Keratinocyte (primary cell): ENCODE measurements around the gene ARL4D. TPM values are rescaled to one million over a fixed set of nuclear protein-coding genes. Genes with fewer than 3 reads are reported as not detected.

Experiments used
- DNase-seq: peaks from one replicate; pipeline ENCODE4 v3.0.0-alpha.2; 2011; ENCODE audit warnings: low read depth, missing footprints, low spot score
- FAIRE-seq: peaks from 2 replicates; lab custom pipeline; 2011; peaks lifted over from hg19 to GRCh38; lab: Jason Lieb, UNC
- H2AFZ ChIP-seq: 2 replicates; pipeline ENCODE4 v1.6.0; 2012; ENCODE audit warnings: low read length, control low read depth, inconsistent platforms; ENCODE audit not compliant: control insufficient read depth
- H3K27ac ChIP-seq: 2 replicates; pipeline ENCODE4 v1.5.1; 2011; ENCODE audit warnings: low read length; ENCODE audit not compliant: control insufficient read depth, insufficient read depth
- H3K27me3 ChIP-seq: 3 replicates; pipeline ENCODE4 v1.6.0; 2011; ENCODE audit warnings: low read length; ENCODE audit not compliant: control insufficient read depth, insufficient read depth; ENCODE audit errors: extremely low read depth
- H3K36me3 ChIP-seq, 2 experiments: 2 replicates in 1 of 2; 3 replicates in 1 of 2; pipeline ENCODE4 v1.5.1; 2011; ENCODE audit warnings: low read length in 2 of 2, mild to moderate bottlenecking in 1 of 2; ENCODE audit not compliant: control insufficient read depth in 2 of 2, insufficient read depth in 2 of 2; ENCODE audit errors: extremely low read depth in 1 of 2
- H3K4me1 ChIP-seq: 3 replicates; pipeline ENCODE4 v1.5.1; 2011; ENCODE audit warnings: low read length; ENCODE audit not compliant: control insufficient read depth, insufficient read depth; ENCODE audit errors: extremely low read depth
- H3K4me2 ChIP-seq: 3 replicates; pipeline ENCODE4 v1.6.0; 2011; ENCODE audit warnings: low read depth, low read length; ENCODE audit not compliant: control insufficient read depth, insufficient read depth; ENCODE audit errors: extremely low read depth
- H3K4me3 ChIP-seq, 3 experiments: fragments of 200-600 bp in 1 of 3; sonication (generic) in 1 of 3; 2 replicates in 2 of 3; 3 replicates in 1 of 3; pipeline ENCODE4 v1.5.1; 2011 to 2016; ENCODE audit warnings: low read length in 3 of 3, mild to moderate bottlenecking in 3 of 3, control low read depth in 2 of 3, inconsistent platforms in 1 of 3, low read depth in 1 of 3, mixed read lengths in 1 of 3, mixed run types in 1 of 3, moderate library complexity in 1 of 3; ENCODE audit not compliant: control insufficient read depth in 2 of 3, insufficient read depth in 2 of 3; ENCODE audit errors: extremely low read depth in 1 of 3
- H3K79me2 ChIP-seq: 2 replicates; pipeline ENCODE4 v1.6.0; 2012; ENCODE audit warnings: low read length; ENCODE audit not compliant: control insufficient read depth, insufficient read depth
- H3K9ac ChIP-seq: 3 replicates; pipeline ENCODE4 v1.6.0; 2011; ENCODE audit warnings: low read length; ENCODE audit not compliant: control insufficient read depth, insufficient read depth; ENCODE audit errors: extremely low read depth
- H3K9me1 ChIP-seq: 3 replicates; pipeline ENCODE4 v1.6.0; 2011; ENCODE audit warnings: low read length; ENCODE audit not compliant: control insufficient read depth, insufficient read depth; ENCODE audit errors: extremely low read depth
- H3K9me3 ChIP-seq: 2 replicates; pipeline ENCODE4 v1.5.1; 2012; ENCODE audit warnings: low read depth, low read length; ENCODE audit not compliant: control insufficient read depth
- H4K20me1 ChIP-seq: 3 replicates; pipeline ENCODE4 v1.6.0; 2011; ENCODE audit warnings: low read length; ENCODE audit not compliant: control insufficient read depth, insufficient read depth; ENCODE audit errors: extremely low read depth
- EZH2 ChIP-seq: IDR thresholded peaks from one replicate; pipeline ENCODE4 v1.6.1; 2012; ENCODE audit warnings: inconsistent platforms, mild to moderate bottlenecking, low read length, moderate library complexity
- dilution Hi-C: fragments of 300-500 bp; cut with MboI; formaldehyde crosslinking; loops from one replicate; pipeline ENCODE4 v1.7.0; 2020; ENCODE audit warnings: low sequenced_read_pairs; ENCODE audit not compliant: extremely low pct_ligation_motif_present
- polyA plus RNA-seq, 5 experiments: library from polyadenylated mRNA; depleted of rRNA in 3 of 5; stranded (reverse) in 3 of 5; stranded (forward) in 1 of 5; unstranded in 1 of 5; fragments of >200 nt; gene quantifications; 1 replicate in 1 of 5; 2 replicates in 3 of 5; 3 replicates in 1 of 5; pipeline versions ENCODE4 v1.2.1 to v1.2.3, GENCODE V29; 2011 to 2012; ENCODE audit warnings: missing spikeins in 2 of 5, low read depth in 1 of 5, low replicate concordance in 1 of 5
- TF ChIP-seq, protein P1 (sequence below), 3 experiments: IDR thresholded peaks in 1 of 3; conservative IDR thresholded peaks in 1 of 3; optimal IDR thresholded peaks in 1 of 3; 2 replicates in 2 of 3; 3 replicates in 1 of 3; pipeline versions ENCODE3 to v1.5.1; 2011; ENCODE audit warnings: low read length in 3 of 3, mild to moderate bottlenecking in 3 of 3, moderate library complexity in 2 of 3, control low read depth in 1 of 3, inconsistent platforms in 1 of 3; ENCODE audit not compliant: insufficient read depth in 2 of 3; ENCODE audit errors: extremely low read depth in 1 of 3

ARL4D gene
- polyA plus RNA-seq, 1 donor (not counting 4 experiments of a cell fraction or from before 2014, with no cell fraction given) = 36.5 TPM

DNA sequence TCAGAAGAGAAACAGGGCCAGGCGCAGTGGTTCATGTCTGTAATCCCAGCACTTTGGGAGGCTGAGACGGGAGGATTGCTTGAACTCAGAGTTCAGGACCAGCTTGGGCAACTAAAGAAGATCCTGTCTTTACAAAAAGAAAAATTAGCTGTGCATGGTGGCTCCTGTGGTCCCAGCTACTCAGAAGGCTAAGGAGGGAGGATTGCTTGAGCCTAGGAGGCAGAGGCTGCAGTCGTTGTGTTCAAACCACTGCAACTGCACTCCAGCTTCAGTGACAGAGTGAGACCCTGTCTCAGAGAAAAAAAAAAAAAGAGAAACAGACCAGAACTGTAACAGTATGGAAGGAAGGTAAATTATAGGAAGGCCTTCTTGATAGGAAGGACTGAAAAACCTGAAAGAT is 10.3 kb downstream of the ARL4D start:
- H3K4me1 ChIP-seq = peaks cover 24% of the 10 kb centered on the region
- H4K20me1 ChIP-seq = no peaks in the 10 kb centered on the region
- no peaks in the 10 kb centered on the region for H3K9me3 ChIP-seq
- FAIRE-seq = no peak
- dilution Hi-C loops = no loop called here
- no peak for DNase-seq
- peaks cover 0 to 3% of the 10 kb centered on the region in 2 experiments for H3K36me3 ChIP-seq
- H3K27me3 ChIP-seq = no peaks in the 10 kb centered on the region
- no peak overlapping the region for H3K27ac ChIP-seq
- H3K4me3 ChIP-seq = no peak overlapping the region
- H3K79me2 ChIP-seq = no peaks in the 10 kb centered on the region
- H2AFZ ChIP-seq = no peak overlapping the region
- H3K4me2 ChIP-seq = no peak overlapping the region
- no peak overlapping the region for H3K9ac ChIP-seq
- TF ChIP-seq, protein P1, sequence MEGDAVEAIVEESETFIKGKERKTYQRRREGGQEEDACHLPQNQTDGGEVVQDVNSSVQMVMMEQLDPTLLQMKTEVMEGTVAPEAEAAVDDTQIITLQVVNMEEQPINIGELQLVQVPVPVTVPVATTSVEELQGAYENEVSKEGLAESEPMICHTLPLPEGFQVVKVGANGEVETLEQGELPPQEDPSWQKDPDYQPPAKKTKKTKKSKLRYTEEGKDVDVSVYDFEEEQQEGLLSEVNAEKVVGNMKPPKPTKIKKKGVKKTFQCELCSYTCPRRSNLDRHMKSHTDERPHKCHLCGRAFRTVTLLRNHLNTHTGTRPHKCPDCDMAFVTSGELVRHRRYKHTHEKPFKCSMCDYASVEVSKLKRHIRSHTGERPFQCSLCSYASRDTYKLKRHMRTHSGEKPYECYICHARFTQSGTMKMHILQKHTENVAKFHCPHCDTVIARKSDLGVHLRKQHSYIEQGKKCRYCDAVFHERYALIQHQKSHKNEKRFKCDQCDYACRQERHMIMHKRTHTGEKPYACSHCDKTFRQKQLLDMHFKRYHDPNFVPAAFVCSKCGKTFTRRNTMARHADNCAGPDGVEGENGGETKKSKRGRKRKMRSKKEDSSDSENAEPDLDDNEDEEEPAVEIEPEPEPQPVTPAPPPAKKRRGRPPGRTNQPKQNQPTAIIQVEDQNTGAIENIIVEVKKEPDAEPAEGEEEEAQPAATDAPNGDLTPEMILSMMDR (optimal IDR thresholded peaks at IDR 0.05 in 1 of 3, IDR thresholded peaks at IDR 0.05 in 1 of 3, conservative IDR thresholded peaks at IDR 0.05 in 1 of 3; ENCODE audit: extremely low read depth in 1 of 3, insufficient read depth in 2 of 3, low read length in 3 of 3) = no peak
- TF ChIP-seq EZH2 = no peak
- H3K9me1 ChIP-seq = no peaks in the 10 kb centered on the region

DNA sequence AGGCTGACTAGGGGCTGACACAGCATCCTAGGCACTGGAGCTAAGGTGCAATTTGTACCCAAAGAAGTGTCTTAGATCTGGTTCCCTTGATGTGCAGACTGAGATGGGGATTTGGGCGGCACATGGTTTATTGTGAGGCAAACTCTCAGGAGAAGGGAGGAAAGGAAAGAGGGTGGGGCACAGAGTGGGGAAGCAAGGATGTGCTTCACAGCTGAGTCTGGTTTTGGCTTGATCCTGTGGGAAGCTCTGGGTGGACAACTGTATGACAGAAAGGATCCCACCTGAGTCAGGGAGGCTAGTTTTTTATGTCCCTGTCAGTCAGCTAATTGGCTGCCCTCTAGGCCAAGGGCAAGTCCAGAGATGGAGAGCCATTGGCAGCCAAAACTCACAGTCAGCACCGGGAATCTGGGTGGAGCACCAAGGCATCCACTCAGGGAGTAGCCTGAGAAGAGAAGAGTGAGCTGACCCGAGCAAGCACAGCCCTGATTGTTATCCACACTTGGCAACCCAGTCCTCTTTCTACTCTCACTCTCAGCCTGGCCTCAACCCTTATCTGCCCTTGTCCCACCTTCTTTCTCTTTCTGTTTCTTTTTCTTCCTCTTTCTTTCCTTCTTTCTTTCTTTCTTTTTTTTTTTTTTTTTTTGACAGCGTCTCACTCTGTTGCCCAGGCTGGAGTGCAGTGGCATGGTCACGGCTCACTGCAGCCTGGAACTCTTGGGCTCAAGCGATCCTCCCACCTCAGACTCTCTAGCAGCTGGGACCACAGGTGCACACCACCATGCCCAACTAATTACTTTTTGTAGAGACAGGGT is 12.0 kb downstream of the ARL4D start:
- Histone ChIP-seq H3K36me3 (peaks cover 0 to 3% of the 10 kb centered on the region in 2 experiments), H2AFZ (no peak overlapping the region), H3K9me3 (no peaks in the 10 kb centered on the region), H3K27ac (no peak overlapping the region), H3K79me2 (no peaks in the 10 kb centered on the region), H3K27me3 (no peaks in the 10 kb centered on the region), H3K4me2 (peak overlapping the region; percentile 35), H3K4me1 (peaks cover 24% of the 10 kb centered on the region), H4K20me1 (no peaks in the 10 kb centered on the region), H3K9me1 (no peaks in the 10 kb centered on the region), H3K4me3 (no peak overlapping the region), H3K9ac (no peak overlapping the region)
- dilution Hi-C loops = no loop called here
- FAIRE-seq (peak; percentile 72), DNase-seq (no peak)
- TF ChIP-seq EZH2 = no peak
- TF ChIP-seq, protein P1 (optimal IDR thresholded peaks at IDR 0.05 in 1 of 3, IDR thresholded peaks at IDR 0.05 in 1 of 3, conservative IDR thresholded peaks at IDR 0.05 in 1 of 3; ENCODE audit: extremely low read depth in 1 of 3, insufficient read depth in 2 of 3, low read length in 3 of 3) = no peak
